K562 (cell line): ENCODE results near the gene TLE6. TPM values are rescaled to one million over a fixed set of nuclear protein-coding genes. Genes with fewer than 3 reads are reported as not detected.

Source experiments
- ARNT ChIP-seq, 2 experiments: fragments of 450-650 bp; IDR thresholded peaks; 2 replicates each; pipeline ENCODE4 v1.6.1; 2016; ENCODE audit warnings: mild to moderate bottlenecking in 1 of 2
- ATF1 ChIP-seq, 2 experiments: fragments of 450-650 bp in 1 of 2; IDR thresholded peaks; 2 replicates each; pipeline ENCODE4 v1.6.1; 2016; ENCODE audit warnings: missing compliant biosample characterization in 1 of 2, missing genetic modification characterization in 1 of 2
- BHLHE40 ChIP-seq: IDR thresholded peaks from 2 replicates; pipeline ENCODE4 v1.6.1; 2011; ENCODE audit warnings: low read length, improper control_type of control experiment
- CTBP1 ChIP-seq: fragments of 450-650 bp; IDR thresholded peaks from 2 replicates; pipeline ENCODE4 v1.6.1; 2016; ENCODE audit warnings: borderline replicate concordance
- DNMT1 ChIP-seq: fragments of 450-650 bp; IDR thresholded peaks from 2 replicates; pipeline ENCODE4 v1.6.1; 2016; ENCODE audit warnings: antibody characterized with exemption, mild to moderate bottlenecking
- FUS ChIP-seq: fragments of 200-400 bp; formaldehyde crosslinking; optimal IDR thresholded peaks from 2 replicates; pipeline ENCODE3; 2017; ENCODE audit warnings: low read depth, low read length
- HNRNPK ChIP-seq: fragments of 200-400 bp; formaldehyde crosslinking; IDR thresholded peaks from one replicate; pipeline ENCODE4 v1.6.1; 2018; ENCODE audit warnings: mild to moderate bottlenecking, low read depth, low read length; ENCODE audit not compliant: poor library complexity, severe bottlenecking
- L3MBTL2 ChIP-seq: fragments of 450-650 bp; IDR thresholded peaks from 2 replicates; pipeline ENCODE4 v1.6.1; 2016; ENCODE audit warnings: mild to moderate bottlenecking, moderate library complexity
- NONO ChIP-seq, 2 experiments: fragments of 200-400 bp in 1 of 2; fragments of 450-650 bp in 1 of 2; formaldehyde crosslinking in 1 of 2; IDR thresholded peaks; 2 replicates each; pipeline ENCODE4 v1.6.1; 2017; ENCODE audit warnings: low read depth in 2 of 2, mild to moderate bottlenecking in 2 of 2, moderate library complexity in 2 of 2, low read length in 1 of 2
- PHTF2 ChIP-seq: fragments of 250-450 bp; sonication (Bioruptor Pico); IDR thresholded peaks from 2 replicates; pipeline ENCODE4 v1.5.0; 2021; ENCODE audit warnings: mild to moderate bottlenecking
- PRDM10 ChIP-seq: fragments of 450-650 bp; IDR thresholded peaks from 2 replicates; pipeline ENCODE4 v1.6.1; 2018; ENCODE audit not compliant: partially characterized antibody
- RBM14 ChIP-seq: fragments of 200-400 bp; formaldehyde crosslinking; IDR thresholded peaks from 2 replicates; pipeline ENCODE4 v1.6.1; 2018; ENCODE audit warnings: low read depth, mild to moderate bottlenecking, low read length, moderate library complexity, borderline replicate concordance; ENCODE audit not compliant: insufficient read depth
- TCF15 ChIP-seq: fragments of 250-450 bp; sonication (Bioruptor Pico); IDR thresholded peaks from 2 replicates; pipeline ENCODE4 v1.8.0; 2022; ENCODE audit warnings: moderate library complexity, mild to moderate bottlenecking, inconsistent platforms
- ZBTB34 ChIP-seq: fragments of 250-450 bp; sonication (Bioruptor Pico); IDR thresholded peaks from 2 replicates; pipeline ENCODE4 v1.8.0; 2021; ENCODE audit warnings: mild to moderate bottlenecking, moderate library complexity
- ZNF316 ChIP-seq: fragments of 450-650 bp; IDR thresholded peaks from 2 replicates; pipeline ENCODE4 v1.6.1; 2016
- polyA plus RNA-seq, 8 experiments: library from polyadenylated mRNA; depleted of rRNA in 4 of 8; stranded (reverse) in 5 of 8; unstranded in 3 of 8; fragments of >200 nt; fragmentation: Nextera tagmentation in 2 of 8; fragmentation: Illumina TruSeq in 1 of 8; extraction: Ambion mirVana in 2 of 8; extraction: Trizol in 1 of 8; gene quantifications; 2 replicates each; pipeline versions ENCODE4 v1.2.1 to v1.2.3, GENCODE V29; 2011 to 2014; ENCODE audit warnings: inconsistent platforms in 1 of 8, missing spikeins in 1 of 8
- total RNA-seq, 7 experiments: library from RNA; depleted of rRNA in 6 of 7; stranded (reverse); fragments of >200 nt in 6 of 7; fragmentation: Illumina TruSeq in 2 of 7; extraction: Trizol in 2 of 7; gene quantifications; 2 replicates each; pipeline versions ENCODE4 v1.2.1 to v1.2.3, GENCODE V29; 2011 to 2021; ENCODE audit warnings: low replicate concordance in 1 of 7
- TF ChIP-seq, protein P1 (sequence below): fragments of 450-650 bp; formaldehyde crosslinking; IDR thresholded peaks from 2 replicates; pipeline ENCODE4 v1.4.0; 2020; ENCODE audit warnings: mild to moderate bottlenecking, moderate library complexity
- TF ChIP-seq, protein P2 (sequence below): fragments of 450-650 bp; conservative IDR thresholded peaks from 2 replicates; pipeline ENCODE4 v1.6.1; 2016; ENCODE audit warnings: missing genetic modification characterization, low read depth, mild to moderate bottlenecking, control low read depth, missing compliant biosample characterization
- TF ChIP-seq, protein P3 (sequence below): fragments of 450-650 bp; IDR thresholded peaks from 2 replicates; pipeline ENCODE4 v1.6.1; 2014; ENCODE audit warnings: low read depth, mild to moderate bottlenecking, moderate library complexity, borderline replicate concordance

TLE6 gene
- total and polyA plus RNA-seq, 9 of the 15 experiments (the other 6 are each of a cell fraction or from before 2014, with no cell fraction given): 1.1 to 6.1 (median 2.5) TPM

DNA sequence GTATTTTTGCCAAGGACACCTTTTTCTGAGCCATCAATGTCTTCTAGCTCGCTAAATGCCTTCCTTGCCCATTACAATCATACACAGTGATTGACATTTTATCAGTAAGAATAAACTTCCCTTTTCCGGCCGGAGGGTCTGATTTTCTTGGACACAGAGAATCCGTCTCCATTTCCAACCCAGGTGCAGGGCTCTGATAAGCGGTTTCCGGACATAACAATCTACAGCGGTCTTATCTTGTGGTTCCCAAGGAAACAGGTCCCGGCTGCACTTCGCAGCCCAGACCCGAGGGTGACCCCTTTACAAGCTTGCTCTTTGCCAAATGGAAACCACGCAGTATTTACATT is 27.5 kb upstream of the TLE6 start (continued):
- TF ChIP-seq L3MBTL2: peak; percentile 70
- TF ChIP-seq PRDM10: no peak
- no peak for TF ChIP-seq BHLHE40
- TF ChIP-seq, protein P1, sequence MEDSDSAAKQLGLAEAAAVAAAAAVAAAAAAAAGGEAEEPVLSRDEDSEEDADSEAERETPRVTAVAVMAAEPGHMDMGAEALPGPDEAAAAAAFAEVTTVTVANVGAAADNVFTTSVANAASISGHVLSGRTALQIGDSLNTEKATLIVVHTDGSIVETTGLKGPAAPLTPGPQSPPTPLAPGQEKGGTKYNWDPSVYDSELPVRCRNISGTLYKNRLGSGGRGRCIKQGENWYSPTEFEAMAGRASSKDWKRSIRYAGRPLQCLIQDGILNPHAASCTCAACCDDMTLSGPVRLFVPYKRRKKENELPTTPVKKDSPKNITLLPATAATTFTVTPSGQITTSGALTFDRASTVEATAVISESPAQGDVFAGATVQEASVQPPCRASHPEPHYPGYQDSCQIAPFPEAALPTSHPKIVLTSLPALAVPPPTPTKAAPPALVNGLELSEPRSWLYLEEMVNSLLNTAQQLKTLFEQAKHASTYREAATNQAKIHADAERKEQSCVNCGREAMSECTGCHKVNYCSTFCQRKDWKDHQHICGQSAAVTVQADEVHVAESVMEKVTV: no peak
- TF ChIP-seq, protein P2, sequence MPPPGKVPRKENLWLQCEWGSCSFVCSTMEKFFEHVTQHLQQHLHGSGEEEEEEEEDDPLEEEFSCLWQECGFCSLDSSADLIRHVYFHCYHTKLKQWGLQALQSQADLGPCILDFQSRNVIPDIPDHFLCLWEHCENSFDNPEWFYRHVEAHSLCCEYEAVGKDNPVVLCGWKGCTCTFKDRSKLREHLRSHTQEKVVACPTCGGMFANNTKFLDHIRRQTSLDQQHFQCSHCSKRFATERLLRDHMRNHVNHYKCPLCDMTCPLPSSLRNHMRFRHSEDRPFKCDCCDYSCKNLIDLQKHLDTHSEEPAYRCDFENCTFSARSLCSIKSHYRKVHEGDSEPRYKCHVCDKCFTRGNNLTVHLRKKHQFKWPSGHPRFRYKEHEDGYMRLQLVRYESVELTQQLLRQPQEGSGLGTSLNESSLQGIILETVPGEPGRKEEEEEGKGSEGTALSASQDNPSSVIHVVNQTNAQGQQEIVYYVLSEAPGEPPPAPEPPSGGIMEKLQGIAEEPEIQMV (tag): no peak
- no peak for TF ChIP-seq ZNF316
- TF ChIP-seq CTBP1: peak; percentile 76; the same call in 1 of the 2 replicates
- no peak for TF ChIP-seq RBM14
- no peak for TF ChIP-seq HNRNPK
- no peak for TF ChIP-seq FUS
- TF ChIP-seq DNMT1: no peak
- no peak for TF ChIP-seq TCF15
- peak in 1 of 2 experiments; percentile 83; a peak in 1 of 4 replicates for TF ChIP-seq NONO (IDR thresholded peaks at IDR 0.05; ENCODE audit: low read depth in 2 of 2, low read length in 1 of 2)
- TF ChIP-seq ATF1 (CRISPR knock-in tag; IDR thresholded peaks at IDR 0.05): no peak
- no peak for TF ChIP-seq ATF1 (tag; IDR thresholded peaks at IDR 0.05)
- TF ChIP-seq ZBTB34 (CRISPR knock-in tag): no peak
- TF ChIP-seq ARNT (IDR thresholded peaks at IDR 0.05): peak; percentile 90 to 91; a peak in 2 of 4 replicates
- TF ChIP-seq, protein P3, sequence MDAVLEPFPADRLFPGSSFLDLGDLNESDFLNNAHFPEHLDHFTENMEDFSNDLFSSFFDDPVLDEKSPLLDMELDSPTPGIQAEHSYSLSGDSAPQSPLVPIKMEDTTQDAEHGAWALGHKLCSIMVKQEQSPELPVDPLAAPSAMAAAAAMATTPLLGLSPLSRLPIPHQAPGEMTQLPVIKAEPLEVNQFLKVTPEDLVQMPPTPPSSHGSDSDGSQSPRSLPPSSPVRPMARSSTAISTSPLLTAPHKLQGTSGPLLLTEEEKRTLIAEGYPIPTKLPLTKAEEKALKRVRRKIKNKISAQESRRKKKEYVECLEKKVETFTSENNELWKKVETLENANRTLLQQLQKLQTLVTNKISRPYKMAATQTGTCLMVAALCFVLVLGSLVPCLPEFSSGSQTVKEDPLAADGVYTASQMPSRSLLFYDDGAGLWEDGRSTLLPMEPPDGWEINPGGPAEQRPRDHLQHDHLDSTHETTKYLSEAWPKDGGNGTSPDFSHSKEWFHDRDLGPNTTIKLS: no peak
- TF ChIP-seq PHTF2 (CRISPR knock-in tag): no peak
